Prostate gland (tissue), 2 donors: ENCODE results near the gene ZNF460. TPM values are rescaled to one million over a fixed set of nuclear protein-coding genes. Genes with fewer than 3 reads are reported as not detected.

ENCODE experiments used
- DNase-seq: peaks from one replicate; pipeline ENCODE4 v3.0.0-alpha.2; 2019; ENCODE audit warnings: low spot score
- H3K27ac ChIP-seq, 2 donors: fragments of 200-600 bp; sonication (generic); 2 replicates each; pipeline ENCODE4 v1.5.1; 2017 to 2019
- H3K27me3 ChIP-seq: fragments of 200-600 bp; sonication (generic); replicated peaks from 2 replicates; pipeline ENCODE4 v1.5.1; 2019; ENCODE audit not compliant: insufficient read depth
- H3K36me3 ChIP-seq, 2 donors: fragments of 200-600 bp; sonication (generic); 1 replicate in 1 of 2; 2 replicates in 1 of 2; pipeline versions ENCODE4 v1.5.1 to v1.8.1; 2017 to 2019
- H3K4me1 ChIP-seq: fragments of 200-600 bp; sonication (generic); replicated peaks from 2 replicates; pipeline ENCODE4 v1.5.1; 2019
- H3K4me3 ChIP-seq, 2 donors: fragments of 200-600 bp; sonication (generic); 2 replicates each; pipeline ENCODE4 v1.5.1; 2017 to 2019
- H3K9me3 ChIP-seq: fragments of 200-600 bp; sonication (generic); 2 replicates; pipeline ENCODE4 v1.5.1; 2017
- CTCF ChIP-seq, 4 experiments: fragments of 200-600 bp in 2 of 4; fragments of 450-650 bp in 2 of 4; sonication (generic) in 2 of 4; IDR thresholded peaks; 1 replicate in 3 of 4; 2 replicates in 1 of 4; pipeline ENCODE4 v1.5.1; 2016 to 2019; ENCODE audit warnings: antibody characterized with exemption in 4 of 4, mild to moderate bottlenecking in 2 of 4, moderate library complexity in 2 of 4
- POLR2A ChIP-seq: fragments of 450-650 bp; IDR thresholded peaks from one replicate; pipeline ENCODE4 v1.6.1; 2016; ENCODE audit warnings: antibody characterized with exemption, mild to moderate bottlenecking
- POLR2AphosphoS5 ChIP-seq: sonication (generic); formaldehyde crosslinking; IDR thresholded peaks from one replicate; pipeline ENCODE4 v1.6.1; 2017; ENCODE audit warnings: antibody characterized with exemption
- WGBS: methylation state at CpG from one replicate; pipeline ENCODE4 v1.1.5; 2018; 5-methylcytosine and 5-hydroxymethylcytosine counted together
- intact Hi-C: fragments of 100-400 bp; cut with DNase I; formaldehyde crosslinking; loops from one replicate; pipeline ENCODE4 v1.14.2; 2022
- total RNA-seq, 2 donors: library from RNA; depleted of rRNA; stranded (reverse); fragments of >200 nt; gene quantifications; one replicate each; pipeline ENCODE4 v1.1.0, GENCODE V29; 2016

The ZNF460 gene
- total RNA-seq, 2 donors from 2014 or later = 56.3 to 68.4 TPM

- Histone ChIP-seq H3K27ac (peak within 1 kb of the TSS; percentile 81 to 84), H3K4me3 (peak within 1 kb of the TSS; percentile 61 to 79), H3K4me1 (no peaks in the 10 kb centered on the region), H3K9me3 (no peaks in the 10 kb centered on the region), H3K36me3 (no peaks in the 10 kb centered on the region), H3K27me3 (no peaks in the 10 kb centered on the region)
- intact Hi-C loops = loop anchor here (1.0 kb wide), 1 partner anchor 40 kb away; the partner anchor contains the start of gene ZNF460
- WGBS = under 1% methylated on average over 55 of the region's 61 CpGs
- DNase-seq = peak; percentile 94
- TF ChIP-seq POLR2A (peak; percentile 53), POLR2AphosphoS5 (peak; percentile 99), CTCF (IDR thresholded peaks at IDR 0.05) (peak in 3 of 4 experiments; percentile 20 to 41 (median 29))
Observed at GRCh38 chr19:57240311-57241090, 39.8 kb upstream of the ZNF460 start, which contains the start of gene ZNF805. ZNF805 (plus strand) TSS chr19:57240632; CDS start chr19:57240892, 260 bp downstream.

GRCh38 chr19:57241176-57241575, 39.1 kb upstream of the ZNF460 start:
- no peak for DNase-seq

GRCh38 chr19:57242821-57243220, 37.5 kb upstream of the ZNF460 start:
- intact Hi-C loops = no loop called here
- no peaks in the 10 kb centered on the region for H3K27me3 ChIP-seq
- TF ChIP-seq CTCF (IDR thresholded peaks at IDR 0.05) (no peak), POLR2A (no peak), POLR2AphosphoS5 (no peak)
- DNase-seq = no peak
- no peaks in the 10 kb centered on the region for H3K36me3 ChIP-seq
- WGBS = 95% methylated on average over 5 of the region's 5 CpGs
- H3K4me1 ChIP-seq = no peaks in the 10 kb centered on the region
- no peak overlapping the region for H3K27ac ChIP-seq
- H3K4me3 ChIP-seq = no peak overlapping the region
- no peaks in the 10 kb centered on the region for H3K9me3 ChIP-seq

More at GRCh38 chr19:57241176-57241575, 39.1 kb upstream of the ZNF460 start:
- H3K27me3 ChIP-seq = no peaks in the 10 kb centered on the region
- no peaks in the 10 kb centered on the region for H3K4me1 ChIP-seq
- peak overlapping the region; percentile 61 to 79 for H3K4me3 ChIP-seq
- H3K9me3 ChIP-seq = no peaks in the 10 kb centered on the region
- H3K36me3 ChIP-seq = no peaks in the 10 kb centered on the region
- WGBS = 20% methylated on average over 7 of the region's 7 CpGs
- TF ChIP-seq POLR2A = no peak
- intact Hi-C loops = no loop called here
- peak overlapping the region; percentile 81 to 84 for H3K27ac ChIP-seq

- Histone ChIP-seq H3K4me1 (no peaks in the 10 kb centered on the region), H3K9me3 (no peaks in the 10 kb centered on the region), H3K27me3 (no peaks in the 10 kb centered on the region), H3K27ac (no peak overlapping the region), H3K4me3 (no peak overlapping the region), H3K36me3 (peaks cover 0 to 6% of the 10 kb centered on the region in 2 donors)
- 81% methylated on average over 5 of the region's 5 CpGs for WGBS
- DNase-seq = no peak
- no peak for TF ChIP-seq CTCF (IDR thresholded peaks at IDR 0.05)
- TF ChIP-seq POLR2AphosphoS5 = no peak
- no peak for TF ChIP-seq POLR2A
- intact Hi-C loops = no loop called here
Observed at GRCh38 chr19:57244513-57244912, 35.8 kb upstream of the ZNF460 start.

- intact Hi-C loops = no loop called here
- no peak for DNase-seq
- Histone ChIP-seq H3K4me3 (no peak overlapping the region), H3K27ac (no peak overlapping the region), H3K4me1 (no peaks in the 10 kb centered on the region), H3K27me3 (no peaks in the 10 kb centered on the region), H3K36me3 (peaks cover 0 to 6% of the 10 kb centered on the region in 2 donors), H3K9me3 (no peaks in the 10 kb centered on the region)
- 94% methylated on average over 5 of the region's 5 CpGs for WGBS
- TF ChIP-seq POLR2A = no peak
- no peak for TF ChIP-seq CTCF (IDR thresholded peaks at IDR 0.05)
- no peak for TF ChIP-seq POLR2AphosphoS5
Observed at GRCh38 chr19:57245066-57245465, 35.2 kb upstream of the ZNF460 start.
